Caco-2 (cell line): ENCODE results near the gene LPCAT1. TPM values are rescaled to one million over a fixed set of nuclear protein-coding genes. Genes with fewer than 3 reads are reported as not detected.

Source experiments
- BruUV-seq: library from RNA; stranded (reverse); fragments of 400-500 nt; replicated peaks from 2 replicates; lab custom pipeline; 2021; lab: Mats Ljungman, UMichigan
- CTCF ChIA-PET: fragments of 300-600 bp; sonication (Branson Sonifier 250); formaldehyde crosslinking; loops from one replicate; lab custom pipeline; 2022; ENCODE audit warnings: antibody characterized with exemption; lab: Charles Lee
- POLR2A ChIA-PET: fragments of 300-600 bp; sonication (Branson Sonifier 250); formaldehyde crosslinking; loops from one replicate; lab custom pipeline; 2022; ENCODE audit warnings: antibody characterized with exemption; lab: Charles Lee
- DNase-seq, 2 experiments: peaks; one replicate each; pipeline versions ENCODE4 v3.0.0 to v3.0.0-alpha.2; 2020 to 2022
- H3K27me3 ChIP-seq: replicated peaks from 2 replicates; pipeline ENCODE4 v1.6.0; 2011; ENCODE audit warnings: low read length; ENCODE audit not compliant: control insufficient read depth, insufficient read depth
- H3K36me3 ChIP-seq: 2 replicates; pipeline ENCODE4 v1.5.1; 2011; ENCODE audit warnings: low read length; ENCODE audit not compliant: control insufficient read depth, insufficient read depth
- H3K4me1 ChIP-seq: fragments of 250-450 bp; sonication (Bioruptor Pico); 2 replicates; pipeline ENCODE4 v1.5.1; 2020; ENCODE audit warnings: mild to moderate bottlenecking
- H3K4me3 ChIP-seq: 2 replicates; pipeline ENCODE4 v1.5.1; 2011; ENCODE audit warnings: low read depth, mild to moderate bottlenecking, control low read depth, low read length
- H3K9me3 ChIP-seq: fragments of 250-450 bp; sonication (Bioruptor Pico); 2 replicates; pipeline ENCODE4 v1.5.1; 2020; ENCODE audit warnings: mild to moderate bottlenecking, moderate library complexity
- H3K27ac Mint-ChIP-seq: one replicate; pipeline ENCODE4 v1.8.0; 2022; ENCODE audit warnings: mixed read lengths; ENCODE audit not compliant: unreplicated experiment
- H3K27me3 Mint-ChIP-seq: one replicate; pipeline ENCODE4 v1.8.0; 2022; ENCODE audit warnings: mixed read lengths; ENCODE audit not compliant: insufficient read depth, unreplicated experiment
- H3K36me3 Mint-ChIP-seq: one replicate; pipeline ENCODE4 v1.8.0; 2022; ENCODE audit warnings: mild to moderate bottlenecking, mixed read lengths; ENCODE audit not compliant: insufficient read depth, unreplicated experiment
- H3K4me1 Mint-ChIP-seq: one replicate; pipeline ENCODE4 v1.8.0; 2022; ENCODE audit warnings: low read depth, mixed read lengths; ENCODE audit not compliant: unreplicated experiment
- H3K4me3 Mint-ChIP-seq: one replicate; pipeline ENCODE4 v1.8.0; 2022; ENCODE audit warnings: mild to moderate bottlenecking, moderate library complexity, mixed read lengths; ENCODE audit not compliant: unreplicated experiment
- H3K9me3 Mint-ChIP-seq: one replicate; pipeline ENCODE4 v1.8.0; 2022; ENCODE audit warnings: mixed read lengths; ENCODE audit not compliant: unreplicated experiment
- CTCF ChIP-seq, 2 experiments: fragments of 200-600 bp in 1 of 2; IDR thresholded peaks; 1 replicate in 1 of 2; 2 replicates in 1 of 2; pipeline versions ENCODE4 v1.5.1 to v1.8.0; 2011 to 2022; ENCODE audit warnings: antibody characterized with exemption in 1 of 2, control low read depth in 1 of 2, inconsistent platforms in 1 of 2, low read depth in 1 of 2, low read length in 1 of 2, mild to moderate bottlenecking in 1 of 2, moderate library complexity in 1 of 2; ENCODE audit not compliant: insufficient read depth in 1 of 2, severe bottlenecking in 1 of 2, unreplicated experiment in 1 of 2
- intact Hi-C: fragments of 100-400 bp; cut with micrococcal nuclease; formaldehyde crosslinking; loops from one replicate; pipeline ENCODE4 v1.10.0; 2022; ENCODE audit not compliant: unreplicated experiment
- total RNA-seq: library from RNA; stranded (reverse); gene quantifications from 2 replicates; pipeline ENCODE4 v1.2.3, GENCODE V29; 2022

LPCAT1 gene
- total RNA-seq, 1 experiment from 2014 or later: 52.8 TPM

DNA sequence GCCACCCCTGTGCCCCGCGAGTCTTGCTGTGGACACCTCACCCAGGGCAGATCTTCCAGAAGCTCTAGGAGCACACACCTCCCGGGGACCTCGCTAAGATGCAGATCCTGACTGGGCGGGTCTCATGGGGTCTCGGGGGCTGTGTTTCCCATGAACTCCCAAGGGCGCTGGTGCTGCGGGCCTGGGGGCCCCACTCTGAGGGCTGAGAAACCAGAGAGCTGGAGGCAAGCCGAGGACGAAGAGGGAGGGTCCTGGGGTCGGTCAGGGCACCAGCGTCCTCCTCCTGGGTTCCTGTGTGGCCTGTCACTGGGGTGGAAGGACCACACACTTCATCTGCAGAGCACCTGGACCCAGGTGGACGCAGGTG lies 108.7 kb downstream of the LPCAT1 start:
- POLR2A ChIA-PET: no interaction called here
- no peak overlapping the region for H3K4me3 Mint-ChIP-seq
- Histone ChIP-seq H3K36me3 (no peaks in the 10 kb centered on the region), H3K9me3 (no peaks in the 10 kb centered on the region), H3K4me1 (no peaks in the 10 kb centered on the region), H3K27me3 (no peaks in the 10 kb centered on the region), H3K4me3 (no peak overlapping the region)
- H3K4me1 Mint-ChIP-seq: no peaks in the 10 kb centered on the region
- intact Hi-C loops: no loop called here
- CTCF ChIA-PET: no interaction called here
- H3K9me3 Mint-ChIP-seq: no peaks in the 10 kb centered on the region
- no peaks in the 10 kb centered on the region for H3K36me3 Mint-ChIP-seq
- no peak for TF ChIP-seq CTCF (IDR thresholded peaks at IDR 0.05; ENCODE audit: insufficient read depth in 1 of 2, low read depth in 1 of 2, low read length in 1 of 2, severe bottlenecking in 1 of 2, unreplicated experiment in 1 of 2)
- BruUV-seq: no TSS peak
- H3K27ac Mint-ChIP-seq: no peak overlapping the region
- H3K27me3 Mint-ChIP-seq: peaks cover 21% of the 10 kb centered on the region
- DNase-seq: no peak

- no peak overlapping the region for H3K4me3 Mint-ChIP-seq
- no peaks in the 10 kb centered on the region for H3K9me3 Mint-ChIP-seq
- no peaks in the 10 kb centered on the region for H3K27me3 ChIP-seq
- H3K4me1 Mint-ChIP-seq: no peaks in the 10 kb centered on the region
- intact Hi-C loops: no loop called here
- no peaks in the 10 kb centered on the region for H3K36me3 Mint-ChIP-seq
- DNase-seq: no peak
- no peaks in the 10 kb centered on the region for H3K9me3 ChIP-seq
- POLR2A ChIA-PET: no interaction called here
- H3K4me1 ChIP-seq: no peaks in the 10 kb centered on the region
- no peak overlapping the region for H3K4me3 ChIP-seq
- BruUV-seq: no TSS peak
- CTCF ChIA-PET: no interaction called here
- no peak for TF ChIP-seq CTCF (IDR thresholded peaks at IDR 0.05; ENCODE audit: insufficient read depth in 1 of 2, low read depth in 1 of 2, low read length in 1 of 2, severe bottlenecking in 1 of 2, unreplicated experiment in 1 of 2)
- no peaks in the 10 kb centered on the region for H3K36me3 ChIP-seq
- H3K27ac Mint-ChIP-seq: no peak overlapping the region
- H3K27me3 Mint-ChIP-seq: peaks cover 21% of the 10 kb centered on the region
Observed at GRCh38 chr5:1414311-1415058, 109.3 kb downstream of the LPCAT1 start.

DNA sequence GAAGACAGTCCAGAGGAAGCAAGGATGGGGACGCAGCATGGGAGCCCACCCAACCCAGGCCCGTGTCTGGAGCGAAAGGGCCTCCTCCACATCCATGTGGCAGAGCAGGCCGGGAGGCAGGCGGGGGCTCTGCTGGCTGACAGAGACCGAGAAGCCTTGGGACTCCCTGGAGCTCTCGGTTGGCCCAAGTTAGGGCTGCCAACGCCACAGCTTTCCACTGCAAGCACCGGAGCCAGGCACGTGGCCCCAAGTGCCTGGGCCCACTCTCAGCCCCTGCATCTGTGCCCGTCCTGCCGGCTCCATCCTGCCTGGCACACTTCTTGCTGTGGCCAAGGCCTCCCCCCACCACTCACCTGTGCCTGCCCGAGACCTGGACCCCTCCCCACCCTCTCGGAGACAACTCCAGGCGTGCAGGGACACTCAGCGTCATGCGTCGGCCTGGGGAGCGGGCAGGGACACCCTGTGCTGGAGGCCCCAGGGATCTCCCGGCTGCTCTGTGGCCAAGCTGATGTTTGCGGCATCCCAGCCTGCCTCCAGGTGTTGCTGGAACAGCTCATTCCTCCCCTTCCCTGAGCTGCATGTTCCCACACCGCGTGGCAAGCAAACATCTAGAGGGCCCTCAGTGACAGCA lies 110.0 kb downstream of the LPCAT1 start:
- POLR2A ChIA-PET: no interaction called here
- H3K27me3 ChIP-seq: no peaks in the 10 kb centered on the region; the same call in 1 of the 2 replicates
- no TSS peak for BruUV-seq

More for the DNA sequence above, 110.0 kb downstream of the LPCAT1 start:
- no peak overlapping the region for H3K27ac Mint-ChIP-seq
- Histone ChIP-seq H3K9me3 (no peaks in the 10 kb centered on the region), H3K36me3 (no peaks in the 10 kb centered on the region), H3K4me3 (no peak overlapping the region), H3K4me1 (no peaks in the 10 kb centered on the region)
- H3K27me3 Mint-ChIP-seq: peaks cover 18% of the 10 kb centered on the region
- no peaks in the 10 kb centered on the region for H3K4me1 Mint-ChIP-seq
- CTCF ChIA-PET: no interaction called here
- TF ChIP-seq CTCF (IDR thresholded peaks at IDR 0.05; ENCODE audit: insufficient read depth in 1 of 2, low read depth in 1 of 2, low read length in 1 of 2, severe bottlenecking in 1 of 2, unreplicated experiment in 1 of 2): no peak
- no peaks in the 10 kb centered on the region for H3K9me3 Mint-ChIP-seq
- H3K36me3 Mint-ChIP-seq: no peaks in the 10 kb centered on the region
- no peak for DNase-seq
- no peak overlapping the region for H3K4me3 Mint-ChIP-seq
- intact Hi-C loops: no loop called here
